Activated T-cell treated with anti-CD3 and anti-CD28 coated beads, Interleukin-2, amount 50 U/mL, for 72 hours (primary cell): Measurements from ENCODE around the gene PPP1R27. TPM values are rescaled to one million over a fixed set of nuclear protein-coding genes. Genes with fewer than 3 reads are reported as not detected.

Experiments used
- ATAC-seq, 2 donors: fragments of 150-1000 bp; cut with Tn5 transposase; replicated peaks in 1 of 2; 2 replicates each; pipeline ENCODE4 v1.10.0; 2021; ENCODE audit warnings: moderate library complexity in 2 of 2, mild to moderate bottlenecking in 1 of 2
- DNase-seq, 2 donors: peaks; one replicate each; pipeline ENCODE4 v3.0.0; 2021 to 2022; ENCODE audit warnings: mixed read lengths in 1 of 2
- H3K27ac Mint-ChIP-seq: one replicate; pipeline ENCODE4 v1.8.0; 2022; ENCODE audit warnings: mild to moderate bottlenecking, moderate library complexity, mixed read lengths
- H3K27me3 Mint-ChIP-seq: one replicate; pipeline ENCODE4 v1.8.0; 2022; ENCODE audit warnings: low read depth, mixed read lengths
- H3K36me3 Mint-ChIP-seq, 2 donors: one replicate each; pipeline ENCODE4 v1.8.0; 2022; ENCODE audit warnings: mixed read lengths in 2 of 2, mild to moderate bottlenecking in 1 of 2; ENCODE audit not compliant: insufficient read depth in 2 of 2
- H3K4me1 Mint-ChIP-seq: one replicate; pipeline ENCODE4 v1.8.0; 2022; ENCODE audit warnings: low read depth, mixed read lengths
- H3K4me3 Mint-ChIP-seq, 2 donors: one replicate each; pipeline ENCODE4 v1.8.0; 2022; ENCODE audit warnings: mild to moderate bottlenecking in 2 of 2, mixed read lengths in 2 of 2, moderate library complexity in 2 of 2
- H3K9me3 Mint-ChIP-seq, 2 donors: one replicate each; pipeline ENCODE4 v1.8.0; 2022; ENCODE audit warnings: mixed read lengths in 2 of 2
- total RNA-seq, 2 donors: library from RNA; stranded (reverse); gene quantifications; one replicate each; pipeline ENCODE4 v1.2.3, GENCODE V29; 2022

Gene PPP1R27
- total RNA-seq, 2 donors from 2014 or later: not detected

DNA sequence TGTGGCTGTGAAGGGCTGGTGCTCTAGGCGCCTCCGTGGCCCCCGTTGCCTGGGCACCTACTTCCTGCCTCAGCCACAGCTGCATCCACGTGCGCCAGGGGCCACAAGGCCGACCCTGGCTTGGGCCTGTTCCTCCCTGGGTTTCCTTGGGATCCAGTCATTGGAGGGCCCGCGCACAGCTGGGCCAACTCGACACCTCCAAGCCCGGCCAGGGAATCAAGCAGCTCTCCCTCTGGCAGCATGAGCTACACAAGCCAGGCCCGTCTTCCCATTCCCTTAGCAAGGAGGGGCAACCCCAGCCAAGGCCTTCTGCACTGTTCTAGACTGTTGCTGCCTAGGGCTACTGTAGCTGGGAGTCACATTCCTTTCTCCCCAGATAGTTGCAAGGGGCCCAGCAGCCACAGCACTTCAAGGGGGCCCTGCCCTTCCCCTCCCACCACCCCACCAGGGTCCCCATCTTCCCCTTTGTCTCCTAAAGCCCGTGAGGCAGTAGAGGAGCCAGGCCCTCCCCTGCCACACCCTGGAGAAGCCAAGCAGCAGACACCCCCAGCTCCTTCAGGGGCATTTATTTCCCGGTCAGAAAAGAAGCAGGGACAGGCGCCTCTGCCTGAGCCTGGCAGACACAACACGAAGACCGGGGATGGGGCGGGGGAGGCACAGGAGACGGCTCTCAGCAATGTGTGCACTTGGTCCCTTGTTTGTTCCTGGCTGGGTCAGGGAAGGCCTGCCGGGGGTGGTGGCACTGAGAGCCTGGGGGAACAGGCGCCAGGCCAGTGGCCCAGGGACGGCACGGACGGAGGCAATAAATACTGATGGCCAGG, 32.5 kb upstream of the PPP1R27 start:
- DNase-seq (peak in 1 of 2 donors; percentile 16), ATAC-seq (no peak)
- peaks cover 10 to 17% of the 10 kb centered on the region in 2 donors for H3K36me3 Mint-ChIP-seq
- no peaks in the 10 kb centered on the region for H3K9me3 Mint-ChIP-seq
- H3K27ac Mint-ChIP-seq: peak overlapping the region; percentile 63
- no peaks in the 10 kb centered on the region for H3K27me3 Mint-ChIP-seq
- H3K4me3 Mint-ChIP-seq: peak overlapping the region; percentile 14 to 20
- H3K4me1 Mint-ChIP-seq: peaks cover 52% of the 10 kb centered on the region

DNA sequence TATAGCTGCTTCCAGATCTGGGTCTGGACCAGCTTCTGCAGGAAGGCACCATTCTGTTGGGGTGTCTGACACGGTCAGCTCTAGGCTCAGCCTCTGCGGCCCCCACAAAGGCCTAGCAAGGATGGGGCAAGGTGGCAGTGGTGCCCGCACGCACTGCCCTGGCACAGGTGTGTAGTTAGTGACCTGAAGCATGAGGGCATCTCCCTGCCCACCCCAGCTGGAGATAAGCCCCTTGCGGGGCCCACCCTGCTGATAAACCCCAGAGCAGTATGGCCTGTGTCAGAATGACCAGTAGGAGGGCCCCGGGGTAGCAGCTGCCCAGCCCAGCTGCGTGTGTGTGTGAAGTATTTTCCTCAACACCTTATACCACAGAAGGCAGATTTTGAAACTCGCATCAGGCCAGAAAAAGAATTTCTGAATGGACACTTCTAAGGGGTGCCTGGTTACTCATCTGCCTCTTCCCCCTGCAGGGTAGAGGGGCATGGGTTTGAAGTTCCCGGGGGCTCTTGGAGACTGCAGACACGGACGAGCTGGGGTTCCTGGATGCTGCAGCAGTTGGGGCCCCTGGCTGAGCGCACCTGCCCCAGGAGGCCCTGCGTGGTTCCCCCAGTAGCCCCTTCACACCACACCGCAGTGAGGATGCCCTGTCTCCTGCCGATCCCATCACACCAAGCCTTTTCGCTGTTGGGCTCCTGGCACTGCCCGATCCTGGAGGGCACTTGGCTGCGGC, 31.8 kb upstream of the PPP1R27 start:
- Mint-ChIP-seq H3K9me3 (no peaks in the 10 kb centered on the region), H3K4me1 (peaks cover 52% of the 10 kb centered on the region), H3K27me3 (no peaks in the 10 kb centered on the region), H3K27ac (peak overlapping the region; percentile 63), H3K36me3 (peaks cover 10 to 17% of the 10 kb centered on the region in 2 donors), H3K4me3 (no peak overlapping the region)
- DNase-seq: no peak
- ATAC-seq: no peak

DNA sequence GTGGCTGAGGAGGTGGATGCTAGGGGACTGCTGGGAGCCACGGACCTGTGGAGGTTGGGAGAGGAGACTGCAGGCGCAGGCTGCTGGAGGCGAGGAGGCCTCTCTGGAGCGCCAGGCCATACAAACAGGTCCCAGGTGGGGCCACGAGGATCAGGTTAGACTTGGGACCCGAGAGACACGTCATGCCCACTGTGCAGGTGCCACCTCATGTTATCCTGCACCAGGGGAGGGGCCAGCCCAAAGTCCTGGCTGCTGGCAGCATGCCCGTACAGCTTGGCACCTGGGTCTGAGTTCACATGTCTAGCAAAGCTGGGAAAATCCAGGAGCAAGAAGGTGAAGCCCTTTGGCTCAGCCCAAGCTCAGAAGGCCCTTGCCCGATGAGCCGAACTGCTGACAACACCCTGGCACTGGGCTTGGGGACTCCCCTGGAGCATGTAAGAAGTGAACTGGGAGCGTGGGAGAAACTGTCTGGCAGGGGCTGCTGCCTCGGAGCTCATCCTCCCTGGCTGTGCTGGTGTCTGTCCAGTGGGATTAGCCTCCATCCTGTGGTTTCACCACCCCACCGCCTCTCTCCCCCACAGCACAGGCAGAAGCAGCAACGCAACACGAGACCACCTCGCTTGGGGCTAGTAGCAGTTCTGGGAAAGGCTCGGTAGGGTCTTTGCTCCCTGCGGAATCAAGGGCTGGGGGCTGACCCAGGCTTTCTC, 31.0 kb upstream of the PPP1R27 start:
- Mint-ChIP-seq H3K36me3 (peaks cover 10 to 16% of the 10 kb centered on the region in 2 donors), H3K27me3 (no peaks in the 10 kb centered on the region), H3K9me3 (no peaks in the 10 kb centered on the region), H3K4me1 (peaks cover 53% of the 10 kb centered on the region), H3K4me3 (peak overlapping the region in 1 of 2 donors; percentile 12), H3K27ac (peak overlapping the region; percentile 3)
- no peak for ATAC-seq
- DNase-seq: peak in 1 of 2 donors; percentile 32

GRCh38 chr17:81865358-81865732, 30.5 kb upstream of the PPP1R27 start:
- H3K36me3 Mint-ChIP-seq: peaks cover 14 to 16% of the 10 kb centered on the region in 2 donors
- H3K27ac Mint-ChIP-seq: peak overlapping the region; percentile 25
- no peak for DNase-seq
- H3K4me1 Mint-ChIP-seq: peaks cover 53% of the 10 kb centered on the region
- ATAC-seq: no peak
- no peaks in the 10 kb centered on the region for H3K27me3 Mint-ChIP-seq
- peak overlapping the region in 1 of 2 donors; percentile 12 for H3K4me3 Mint-ChIP-seq
- no peaks in the 10 kb centered on the region for H3K9me3 Mint-ChIP-seq

GRCh38 chr17:81863833-81864768, 29.3 kb upstream of the PPP1R27 start:
- no peaks in the 10 kb centered on the region for H3K9me3 Mint-ChIP-seq
- H3K36me3 Mint-ChIP-seq: peaks cover 13 to 16% of the 10 kb centered on the region in 2 donors
- H3K4me3 Mint-ChIP-seq: peak overlapping the region in 1 of 2 donors; percentile 90
- no peak for DNase-seq
- H3K27ac Mint-ChIP-seq: peak overlapping the region; percentile 97
- H3K27me3 Mint-ChIP-seq: no peaks in the 10 kb centered on the region
- H3K4me1 Mint-ChIP-seq: peaks cover 49% of the 10 kb centered on the region
- ATAC-seq: no peak

DNA sequence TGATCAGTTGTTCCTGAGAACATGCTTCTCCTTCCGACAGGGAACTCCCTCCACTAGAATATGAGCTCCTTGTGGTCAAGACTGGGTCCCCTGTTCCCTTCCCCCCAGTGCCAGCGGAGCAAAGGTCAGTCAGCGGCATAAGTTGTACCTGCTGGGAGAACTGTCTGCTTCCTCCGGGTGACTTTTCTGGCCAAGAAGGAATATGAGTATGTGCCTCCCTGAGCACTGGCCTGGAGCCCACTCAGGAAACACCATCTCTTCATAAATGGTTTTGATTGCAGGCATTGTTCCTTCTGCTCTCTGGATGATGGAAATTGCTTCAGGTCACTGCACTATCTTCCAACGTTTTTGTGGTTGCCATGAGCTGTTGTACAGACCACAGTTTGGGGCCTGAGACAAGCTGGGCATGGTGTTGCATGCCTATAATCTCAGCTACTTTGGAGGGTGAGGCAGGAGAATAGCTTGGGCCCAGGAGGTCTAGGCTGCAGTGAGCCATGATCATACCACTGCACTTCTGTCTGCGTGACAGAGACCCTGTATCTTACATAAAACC, 28.3 kb upstream of the PPP1R27 start:
- peak overlapping the region; percentile 97 for H3K27ac Mint-ChIP-seq
- no peaks in the 10 kb centered on the region for H3K9me3 Mint-ChIP-seq
- peaks cover 13 to 16% of the 10 kb centered on the region in 2 donors for H3K36me3 Mint-ChIP-seq
- ATAC-seq: no peak
- DNase-seq: no peak
- peaks cover 54% of the 10 kb centered on the region for H3K4me1 Mint-ChIP-seq
- H3K4me3 Mint-ChIP-seq: peak overlapping the region; percentile 78 to 90
- no peaks in the 10 kb centered on the region for H3K27me3 Mint-ChIP-seq

DNA sequence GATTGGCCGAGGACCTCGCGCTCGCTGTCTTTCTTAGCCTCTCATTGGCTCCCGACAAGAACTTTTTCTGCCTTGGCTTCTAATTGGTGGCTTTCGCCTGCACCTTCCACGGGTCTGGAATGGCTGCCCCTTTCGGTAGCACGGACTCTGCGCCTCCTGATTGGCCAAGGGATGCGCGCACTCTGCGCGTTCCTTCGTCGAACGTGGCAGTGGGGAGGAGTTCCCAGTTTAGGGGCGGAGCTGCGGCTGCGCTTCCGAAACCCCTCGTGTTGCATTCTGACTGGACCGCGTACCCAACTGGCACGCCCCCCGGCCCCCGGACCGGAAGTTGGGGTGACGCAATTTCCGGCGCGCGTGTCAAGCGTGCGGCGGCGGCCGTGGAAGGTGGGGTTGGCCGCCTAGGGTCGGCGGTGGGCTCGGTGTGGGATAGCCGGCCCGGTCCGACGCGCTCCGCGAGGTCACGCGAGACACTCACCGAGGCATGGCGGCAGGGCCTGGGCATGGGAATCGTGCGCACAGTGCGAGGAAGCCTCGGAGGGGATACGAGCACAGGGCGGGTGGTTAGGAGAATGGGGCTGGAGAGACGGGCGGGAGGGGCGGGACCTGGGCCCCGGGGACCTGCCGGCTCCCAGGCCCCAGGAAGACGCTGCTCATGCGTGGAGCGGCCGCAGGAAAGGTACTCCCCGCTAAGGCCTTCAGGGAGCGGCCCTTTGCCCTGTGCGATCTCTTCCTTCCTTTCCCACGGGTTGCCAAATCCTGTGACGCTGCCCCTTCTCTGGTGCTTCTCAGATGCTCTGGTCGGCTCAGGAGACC, 26.1 kb upstream of the PPP1R27 start:
- no peaks in the 10 kb centered on the region for H3K9me3 Mint-ChIP-seq
- peak overlapping the region; percentile 94 to 95 for H3K4me3 Mint-ChIP-seq
- H3K27ac Mint-ChIP-seq: peak overlapping the region; percentile 96
- H3K36me3 Mint-ChIP-seq: peaks cover 14 to 20% of the 10 kb centered on the region in 2 donors
- DNase-seq: peak; percentile 99
- peaks cover 57% of the 10 kb centered on the region for H3K4me1 Mint-ChIP-seq
- ATAC-seq: peak; percentile 87 to 88
- no peaks in the 10 kb centered on the region for H3K27me3 Mint-ChIP-seq

GRCh38 chr17:81859906-81860755, 25.3 kb upstream of the PPP1R27 start, which contains the start of gene P4HB:
Gene P4HB (minus strand): TSS chr17:81860535. CDS start chr17:81860471, 64 bp downstream.
- peaks cover 51% of the 10 kb centered on the region for H3K4me1 Mint-ChIP-seq
- no peaks in the 10 kb centered on the region for H3K27me3 Mint-ChIP-seq
- DNase-seq (peak; percentile 22 to 96), ATAC-seq (peak in 1 of 2 donors; percentile 40)
- peak within 1 kb of the TSS; percentile 96 for H3K27ac Mint-ChIP-seq
- no peaks in the 10 kb centered on the region for H3K9me3 Mint-ChIP-seq
- H3K4me3 Mint-ChIP-seq: peak within 1 kb of the TSS; percentile 94 to 95
- H3K36me3 Mint-ChIP-seq: peaks cover 14 to 26% of the 10 kb centered on the region in 2 donors

DNA sequence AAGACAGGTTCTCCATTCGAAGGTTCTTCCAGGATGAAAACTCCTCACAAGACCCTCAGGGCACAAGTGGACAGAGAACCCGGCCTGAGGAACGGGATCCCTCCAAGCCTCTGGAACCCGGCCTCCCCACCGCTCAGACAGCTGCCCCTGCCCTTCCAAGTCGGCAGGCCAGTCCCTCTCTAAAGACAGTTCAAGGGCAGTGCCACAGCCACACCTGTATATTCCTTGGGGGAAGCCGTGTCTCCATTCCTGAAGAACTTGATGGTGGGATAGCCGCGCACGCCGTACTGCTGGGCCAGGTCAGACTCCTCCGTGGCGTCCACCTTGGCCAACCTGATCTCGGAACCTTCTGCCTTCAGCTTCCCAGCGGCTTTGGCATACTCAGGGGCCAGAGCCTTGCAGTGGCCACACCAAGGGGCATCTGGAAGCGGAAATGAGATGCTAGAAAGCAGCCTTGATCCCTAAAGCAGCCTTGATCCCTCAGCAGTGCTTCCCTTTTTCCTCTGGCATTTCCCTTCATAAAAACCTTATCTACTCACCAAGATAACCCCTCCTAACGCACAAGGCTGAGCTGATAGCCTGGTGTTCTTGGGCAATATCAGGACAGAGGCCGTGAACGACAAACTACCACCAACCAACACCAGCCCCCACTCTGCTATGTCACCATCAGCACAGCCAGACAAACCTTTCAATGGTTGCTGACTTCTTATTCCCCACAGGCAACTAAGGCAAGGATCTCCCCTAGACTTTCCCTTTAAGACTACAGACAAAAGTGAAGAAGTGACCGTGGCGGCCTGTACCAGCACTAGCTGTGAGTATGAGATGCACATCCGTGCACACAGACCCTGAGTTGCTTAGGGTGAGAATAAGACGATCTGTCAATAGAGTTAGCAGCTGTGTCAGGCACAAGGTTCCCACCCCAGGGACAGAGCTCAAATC, 24.4 kb upstream of the PPP1R27 start:
- H3K27ac Mint-ChIP-seq: peak overlapping the region; percentile 68
- peaks cover 14 to 28% of the 10 kb centered on the region in 2 donors for H3K36me3 Mint-ChIP-seq
- no peaks in the 10 kb centered on the region for H3K27me3 Mint-ChIP-seq
- H3K4me1 Mint-ChIP-seq: peaks cover 51% of the 10 kb centered on the region
- no peak for ATAC-seq
- H3K4me3 Mint-ChIP-seq: peak overlapping the region; percentile 90
- no peaks in the 10 kb centered on the region for H3K9me3 Mint-ChIP-seq
- no peak for DNase-seq
